ENCODE data around the gene GNAO1. TPM values are rescaled to one million over a fixed set of nuclear protein-coding genes. Genes with fewer than 3 reads are reported as not detected.

The GNAO1 gene
- total RNA-seq, 6 experiments from 2014 or later: 18.2 to 45.1 (median 21.5) TPM

- H3K4me3 ChIP-seq: no peak overlapping the region
- no CpG with 5 or more reads among the region's 17 CpGs for WGBS (ENCODE audit: insufficient coverage, low coverage, low lambda C conversion rate, missing lambda C conversion rate)
Measured at GRCh38 chr16:56340864-56341365, 149.6 kb downstream of the GNAO1 start.

GRCh38 chr16:56341656-56342399 is 150.5 kb downstream of the GNAO1 start:
- Histone ChIP-seq H3K27ac (no peak overlapping the region), H3K36me3 (peaks cover 0 to 10% (median 1%) of the 10 kb centered on the region in 4 donors), H3K9me3 (no peaks in the 10 kb centered on the region), H3K4me3 (no peak overlapping the region), H3K4me1 (peaks cover 0 to 20% (median 8%) of the 10 kb centered on the region in 4 donors), H3K27me3 (no peaks in the 10 kb centered on the region)
- ATAC-seq (no peak), DNase-seq (peak in 1 of 3 donors; percentile 54)
- TF ChIP-seq POLR2A (IDR thresholded peaks at IDR 0.05) (no peak), CTCF (IDR thresholded peaks at IDR 0.05) (no peak)
- intact Hi-C loops (cut with DNase I): no loop called here
- no CpG with 5 or more reads among the region's 9 CpGs for WGBS (ENCODE audit: insufficient coverage, low coverage, low lambda C conversion rate, missing lambda C conversion rate)

More at GRCh38 chr16:56340864-56341365, 149.6 kb downstream of the GNAO1 start:
- no peak for ATAC-seq
- Histone ChIP-seq H3K36me3 (peaks cover 0 to 10% (median 1%) of the 10 kb centered on the region in 4 donors), H3K27ac (no peak overlapping the region), H3K9me3 (no peaks in the 10 kb centered on the region), H3K4me1 (peaks cover 0 to 19% (median 8%) of the 10 kb centered on the region in 4 donors), H3K27me3 (no peaks in the 10 kb centered on the region)
- peak in 1 of 3 donors; percentile 35 for DNase-seq
- TF ChIP-seq CTCF (IDR thresholded peaks at IDR 0.05): no peak
- TF ChIP-seq POLR2A (IDR thresholded peaks at IDR 0.05): no peak
- intact Hi-C loops (cut with DNase I): no loop called here

- Histone ChIP-seq H3K4me1 (peaks cover 0 to 25% (median 9%) of the 10 kb centered on the region in 4 donors), H3K36me3 (peaks cover 0 to 10% (median 1%) of the 10 kb centered on the region in 4 donors), H3K27ac (peak overlapping the region in 1 of 3 donors; percentile 70), H3K27me3 (no peaks in the 10 kb centered on the region), H3K4me3 (no peak overlapping the region), H3K9me3 (no peaks in the 10 kb centered on the region)
- intact Hi-C loops (cut with DNase I): no loop called here
- TF ChIP-seq CTCF (IDR thresholded peaks at IDR 0.05) (no peak), POLR2A (IDR thresholded peaks at IDR 0.05) (no peak)
- no peak for ATAC-seq
- WGBS (ENCODE audit: insufficient coverage, low coverage, low lambda C conversion rate, missing lambda C conversion rate): 81% methylated on average over 4 of the region's 27 CpGs
- peak in 1 of 3 donors; percentile 53 for DNase-seq
Measured at GRCh38 chr16:56343661-56344517, 152.6 kb downstream of the GNAO1 start.

- Histone ChIP-seq H3K27ac (peak overlapping the region in 2 of 3 donors; percentile 70 to 83), H3K4me3 (no peak overlapping the region), H3K36me3 (peaks cover 0 to 10% (median 1%) of the 10 kb centered on the region in 4 donors), H3K4me1 (peaks cover 0 to 25% (median 12%) of the 10 kb centered on the region in 4 donors), H3K9me3 (no peaks in the 10 kb centered on the region), H3K27me3 (no peaks in the 10 kb centered on the region)
- TF ChIP-seq POLR2A (IDR thresholded peaks at IDR 0.05) (no peak), CTCF (IDR thresholded peaks at IDR 0.05) (no peak)
- DNase-seq (peak in 2 of 3 donors; percentile 66 to 72), ATAC-seq (peak; percentile 11 to 58 (median 30))
- 70% methylated on average over 6 of the region's 18 CpGs for WGBS (ENCODE audit: insufficient coverage, low coverage, low lambda C conversion rate, missing lambda C conversion rate)
- intact Hi-C loops (cut with DNase I): no loop called here
Measured at GRCh38 chr16:56344518-56345405, 153.5 kb downstream of the GNAO1 start.
